Measurements from ENCODE around the gene SIRT6.
A peak's percentile ranks its signal among the peaks of the same experiment; 100 is the strongest.
"Not testable (repeated sequence)": the region's sequence is repeated elsewhere in the genome, so short reads cannot be mapped to it uniquely, and the experiment has no call there.

Gene SIRT6

DNA sequence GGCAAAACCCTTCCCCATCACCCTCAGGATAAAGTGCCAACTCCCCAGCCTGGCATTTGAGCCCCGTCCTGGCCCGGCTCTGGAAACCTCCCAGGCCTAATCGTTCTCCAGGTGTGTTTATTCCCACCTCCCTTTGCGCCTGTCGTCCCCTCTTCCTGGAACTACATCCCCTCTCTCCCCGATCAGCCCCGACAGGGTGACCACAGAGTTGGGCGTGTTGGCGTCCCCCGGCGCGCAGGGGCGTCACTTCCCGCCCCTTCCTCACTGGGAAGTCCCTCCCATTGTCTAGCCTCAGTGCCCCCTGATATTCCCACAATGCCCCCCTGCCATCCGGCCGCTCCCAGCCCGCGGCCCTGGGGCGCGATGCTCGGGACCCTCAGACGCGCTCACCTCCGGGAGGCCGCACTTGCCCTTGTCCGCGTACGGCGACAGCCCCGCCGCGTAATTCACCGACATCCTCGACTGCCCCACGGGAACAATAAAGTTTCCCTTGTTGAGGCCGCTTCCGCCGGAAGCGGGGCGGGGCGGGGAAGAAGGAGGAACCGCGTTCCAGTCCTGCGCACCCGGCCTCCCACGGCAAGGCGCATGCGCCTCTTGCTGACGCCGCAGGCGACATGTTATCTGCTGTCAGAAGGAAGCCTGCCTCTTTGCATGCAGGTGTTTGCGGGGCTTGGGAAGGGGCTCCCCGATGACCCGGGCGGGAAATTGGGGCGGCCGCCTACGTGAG is at the start of gene SIRT6, which contains the start of gene ANKRD24:
SIRT6 (minus strand) TSS at position 480 of the 727 bp plus-strand sequence; CDS start at position 456, 24 bp downstream.
ANKRD24 (plus strand) TSS at position 606 of the 727 bp plus-strand sequence. CDS start 3,737 bp downstream, outside the sequence.
- peak; percentile 91 to 93 (median 93) for DNase-seq (ENCODE audit: low read depth in 3 of 3)

- DNase-seq (ENCODE audit: low read depth in 3 of 3), result not testable (repeated sequence)
Observed at GRCh38 chr19:4232139-4232538, 49.8 kb upstream of the SIRT6 start.

DNA sequence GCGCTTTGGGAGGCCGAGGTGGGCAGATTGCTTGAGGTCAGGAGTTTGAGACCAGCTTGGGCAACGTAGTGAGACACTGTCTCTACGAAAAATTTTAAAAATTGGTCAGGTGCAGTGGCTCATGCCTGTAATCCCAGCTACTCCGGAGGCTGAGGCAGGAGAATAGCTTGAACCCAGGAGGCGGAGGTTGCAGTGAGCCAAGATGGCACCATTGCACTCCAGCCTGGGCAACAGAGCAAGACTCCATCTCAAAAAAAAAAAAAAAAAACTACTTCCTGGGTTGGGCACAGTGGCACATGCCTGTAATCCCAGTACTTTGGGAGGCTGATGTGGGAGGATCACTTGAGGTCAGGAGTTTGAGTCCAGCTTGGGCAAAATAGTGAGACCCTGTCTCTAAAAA is 49.2 kb upstream of the SIRT6 start:
- DNase-seq (ENCODE audit: low read depth in 3 of 3), result not testable (repeated sequence)

DNA sequence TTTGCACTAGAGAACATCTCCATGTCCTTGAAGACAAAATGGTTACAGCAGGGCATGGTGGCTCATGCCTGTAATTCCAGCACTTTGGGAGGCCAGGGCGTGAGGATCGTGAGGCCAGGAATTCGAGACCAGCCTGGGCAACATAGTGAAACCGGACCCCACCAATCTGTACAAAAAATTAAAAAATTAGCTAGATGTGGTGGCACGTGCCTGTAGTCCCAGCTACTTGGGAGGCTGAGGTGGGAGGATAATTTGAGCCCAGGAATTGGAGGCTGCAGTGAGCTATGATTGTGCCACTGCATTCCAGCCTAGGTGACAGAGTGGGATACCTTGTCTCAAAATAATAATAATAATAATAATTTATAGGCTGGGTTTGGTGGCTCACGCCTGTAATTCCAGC is 47.9 kb upstream of the SIRT6 start:
- not testable (repeated sequence) for DNase-seq (ENCODE audit: low read depth in 3 of 3)

DNA sequence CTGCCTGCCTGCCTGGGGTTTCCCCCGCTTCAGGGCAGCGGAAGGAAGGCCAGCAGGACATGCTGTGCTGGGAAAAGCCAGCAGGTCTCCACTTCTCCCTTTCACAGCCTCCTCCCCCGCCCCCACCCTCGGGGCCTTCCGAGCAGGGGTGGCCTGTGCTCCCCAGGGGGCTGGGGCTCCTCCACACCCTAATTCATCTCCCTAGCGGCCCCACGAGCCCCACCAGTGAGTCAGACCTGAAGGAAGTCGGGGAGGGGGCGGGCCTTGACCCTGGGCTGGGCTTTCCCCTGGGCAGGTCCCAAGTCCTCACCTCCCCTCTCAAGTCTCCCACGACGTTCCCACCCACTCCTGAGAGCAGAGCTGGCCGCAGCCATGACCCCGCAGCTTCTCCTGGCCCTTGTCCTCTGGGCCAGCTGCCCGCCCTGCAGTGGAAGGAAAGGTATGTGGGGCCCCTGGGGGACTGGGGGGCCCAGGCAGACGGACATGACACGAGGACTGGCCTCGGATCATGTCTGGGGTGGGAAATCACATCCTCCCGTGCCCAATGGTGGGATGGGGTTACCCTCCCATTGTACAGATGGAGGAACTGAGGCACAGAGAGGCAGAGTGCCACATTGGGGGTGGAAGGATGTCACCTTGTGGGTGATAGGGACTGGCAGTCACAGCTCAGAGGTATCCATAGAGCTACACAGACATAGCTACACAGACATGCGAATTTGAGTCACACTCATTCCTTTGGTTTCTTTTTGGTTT is 47.0 kb upstream of the SIRT6 start, which contains the start of gene EBI3:
EBI3 (plus strand) TSS at position 345 of the 753 bp plus-strand sequence; CDS start at position 373, 28 bp downstream.
- DNase-seq (ENCODE audit: low read depth in 3 of 3), result peak; percentile 33 to 53 (median 44)

- DNase-seq (ENCODE audit: low read depth in 3 of 3), result no peak
Observed at GRCh38 chr19:4228765-4229178, 46.4 kb upstream of the SIRT6 start.

- DNase-seq (ENCODE audit: low read depth in 3 of 3), result no peak
Observed at GRCh38 chr19:4227771-4228170, 45.4 kb upstream of the SIRT6 start.

DNA sequence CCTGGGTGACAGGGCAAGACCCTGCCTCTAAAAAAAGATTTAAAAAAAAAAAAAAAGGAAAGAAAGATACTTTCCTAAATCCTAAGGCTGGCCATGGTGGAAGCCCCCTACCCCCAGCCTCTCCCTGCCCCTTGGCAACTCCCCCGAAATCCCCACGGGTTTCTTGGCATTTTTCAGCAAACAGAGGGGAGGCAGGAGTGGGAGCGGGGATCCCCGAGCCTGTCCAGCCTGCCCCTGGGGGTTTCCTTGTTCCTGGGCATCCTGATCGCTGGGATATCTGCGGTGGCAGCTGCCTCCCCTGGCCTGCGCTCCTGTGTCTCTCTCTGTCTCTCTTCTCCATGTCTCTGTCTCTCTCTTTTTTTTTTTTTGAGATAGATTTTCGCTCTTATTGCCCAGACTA is 43.5 kb upstream of the SIRT6 start:
- DNase-seq (ENCODE audit: low read depth in 3 of 3), result no peak

DNA sequence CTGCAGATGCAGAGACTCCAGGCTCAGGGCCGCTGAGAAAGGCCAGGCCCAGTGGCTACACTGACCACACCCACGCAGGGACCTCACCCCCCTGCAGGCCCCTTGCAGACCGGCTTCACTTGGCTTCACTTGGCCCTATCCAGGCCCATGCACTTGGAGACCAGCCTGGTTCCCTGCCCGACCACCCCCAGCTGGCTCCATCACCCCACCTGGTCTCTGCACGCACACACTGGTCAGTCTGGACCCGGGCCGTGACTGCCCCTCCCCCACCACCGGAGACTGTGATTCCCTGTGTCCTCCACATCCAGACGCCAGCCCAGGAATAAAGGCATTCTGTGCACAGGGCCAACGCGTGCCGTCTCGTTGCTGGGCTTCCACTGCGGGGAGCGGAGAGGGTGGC is 42.1 kb upstream of the SIRT6 start:
- DNase-seq (ENCODE audit: low read depth in 3 of 3), result no peak

GRCh38 chr19:4220188-4220587 is 37.8 kb upstream of the SIRT6 start:
- no peak for DNase-seq (ENCODE audit: low read depth in 3 of 3)

GRCh38 chr19:4218523-4218922 is 36.2 kb upstream of the SIRT6 start:
- not testable (repeated sequence) for DNase-seq (ENCODE audit: low read depth in 3 of 3)

GRCh38 chr19:4217429-4218264 is 35.3 kb upstream of the SIRT6 start:
- DNase-seq (ENCODE audit: low read depth in 3 of 3), result no peak

DNA sequence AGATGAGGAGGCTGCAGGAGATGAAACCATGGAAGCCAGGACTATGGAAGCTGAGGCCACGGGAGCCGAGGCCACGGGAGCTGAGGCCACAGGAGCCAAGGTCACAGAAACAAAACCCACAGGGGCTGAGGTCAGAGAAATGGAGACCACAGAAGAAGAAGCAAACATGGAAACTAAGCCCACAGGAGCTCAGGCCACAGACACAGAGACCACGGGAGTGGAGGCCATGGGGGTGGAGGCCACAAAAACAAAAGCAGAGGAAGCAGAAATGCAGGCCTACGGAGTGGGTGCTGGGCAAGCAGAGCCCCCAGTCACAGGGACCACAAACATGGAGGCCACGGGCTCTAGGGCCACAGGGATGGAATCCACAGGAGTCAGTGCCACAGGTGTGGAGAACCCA is 34.5 kb upstream of the SIRT6 start:
- no peak for DNase-seq (ENCODE audit: low read depth in 3 of 3)

DNA sequence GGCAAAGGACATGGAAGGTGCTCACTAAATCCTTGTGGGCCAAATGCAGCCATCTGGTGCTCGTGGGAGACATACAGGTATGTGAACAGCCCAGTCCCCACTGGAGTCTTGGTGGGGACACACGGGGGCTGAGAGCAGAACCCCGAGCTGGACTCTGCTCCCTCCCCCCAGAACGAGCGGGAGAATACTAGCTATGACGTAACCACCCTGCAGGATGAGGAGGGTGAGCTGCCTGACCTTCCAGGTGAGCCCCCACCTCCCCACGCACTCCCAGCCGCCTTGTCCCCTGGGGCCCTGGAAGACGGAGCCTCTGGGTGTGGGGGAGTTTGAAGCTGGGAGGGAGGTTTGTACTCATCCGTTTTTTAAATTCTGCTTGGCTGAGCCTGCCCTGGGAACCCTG is 33.4 kb upstream of the SIRT6 start:
- no peak for DNase-seq (ENCODE audit: low read depth in 3 of 3)

DNA sequence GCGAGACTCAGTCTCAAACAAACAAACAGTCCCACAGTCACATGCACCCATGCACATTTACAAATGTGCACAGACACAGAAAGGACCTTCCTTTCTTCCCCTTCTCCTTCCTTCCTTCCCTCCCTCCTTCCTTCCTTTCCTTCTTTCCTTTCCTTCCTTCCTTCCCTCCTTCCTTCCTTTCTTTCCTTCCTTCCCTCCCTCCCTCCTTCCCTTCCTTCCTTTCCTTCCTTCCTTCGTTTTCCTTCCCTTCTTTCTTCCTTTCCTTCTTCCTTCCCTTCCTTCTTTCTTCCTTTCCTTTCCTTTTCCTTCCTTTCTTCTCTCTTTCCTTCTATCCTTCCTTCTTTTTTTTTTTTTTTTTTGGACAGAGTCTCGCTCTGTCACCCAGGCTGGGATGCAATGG is 30.8 kb upstream of the SIRT6 start:
- no peak for DNase-seq (ENCODE audit: low read depth in 3 of 3)

GRCh38 chr19:4210166-4210731 is 27.9 kb upstream of the SIRT6 start:
- DNase-seq (ENCODE audit: low read depth in 3 of 3), result no peak

DNA sequence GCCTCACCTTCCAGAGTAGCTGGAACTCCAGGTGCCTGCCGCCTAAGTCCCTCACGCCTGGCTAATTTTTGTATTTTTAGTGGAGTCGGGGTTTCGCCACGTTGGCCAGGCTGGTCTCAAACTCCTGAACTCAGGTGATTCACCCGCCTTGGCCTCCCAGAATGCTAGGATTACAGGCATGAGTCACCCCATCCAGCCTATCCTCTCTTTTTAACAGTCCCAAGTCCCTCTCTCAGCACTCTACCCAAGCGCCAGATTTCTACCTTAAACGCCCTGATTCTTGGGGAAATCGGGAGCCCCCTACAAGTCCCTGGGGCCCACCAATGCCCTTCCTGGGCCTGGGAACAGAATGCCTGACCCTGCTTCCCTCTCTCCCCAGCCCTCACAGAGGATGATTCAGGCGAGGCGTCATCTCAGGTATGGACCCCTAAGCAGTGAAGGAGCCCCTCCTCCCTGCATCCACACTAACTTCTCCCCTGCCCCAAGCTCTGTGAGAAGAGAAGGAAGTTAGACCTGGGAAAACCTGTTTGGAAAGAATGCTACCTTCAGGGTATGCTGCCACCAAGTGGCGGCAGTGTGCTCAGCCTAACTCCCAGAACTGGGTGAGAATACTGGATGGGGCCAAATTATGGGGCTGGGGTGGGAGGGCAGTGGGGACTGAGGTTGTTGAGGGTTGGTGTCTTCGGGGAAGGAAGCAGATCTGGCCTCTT is 26.2 kb upstream of the SIRT6 start:
- DNase-seq (ENCODE audit: low read depth in 3 of 3), result no peak

DNA sequence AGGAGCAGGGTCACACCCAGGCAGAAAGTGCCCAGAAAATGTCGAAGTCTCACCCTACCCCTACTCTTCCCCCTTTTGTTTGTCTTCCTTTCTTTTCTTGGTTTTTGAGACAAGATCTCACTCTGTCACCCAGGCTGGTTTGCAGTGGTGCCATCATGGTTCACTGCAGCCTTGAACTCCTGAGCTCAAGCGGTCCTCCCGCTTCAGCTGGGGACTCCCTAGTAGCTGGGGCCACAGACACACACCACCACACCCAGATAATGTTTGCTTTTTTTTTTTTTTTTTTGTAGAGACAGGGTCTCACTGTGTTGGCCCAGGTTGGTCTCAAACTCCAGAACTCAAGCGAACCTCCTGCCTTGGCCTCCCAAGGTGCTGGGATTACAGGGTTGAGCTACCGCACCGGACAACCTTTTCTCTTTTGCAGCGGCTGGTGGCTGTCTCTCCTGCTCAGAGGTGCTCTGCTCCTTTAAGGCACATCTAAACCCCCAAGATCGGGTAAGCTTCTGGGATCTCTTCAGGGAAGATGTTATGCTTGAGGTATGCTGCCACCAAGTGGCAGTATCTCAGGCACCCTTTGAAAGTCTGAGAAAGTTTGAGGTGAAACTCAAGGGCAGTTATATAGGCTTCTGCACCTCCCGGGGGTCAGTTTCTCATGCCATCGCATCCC is 24.6 kb upstream of the SIRT6 start:
- DNase-seq (ENCODE audit: low read depth in 3 of 3), result no peak

- no peak for DNase-seq (ENCODE audit: low read depth in 3 of 3)
Observed at GRCh38 chr19:4201798-4202197, 19.4 kb upstream of the SIRT6 start.

- DNase-seq (ENCODE audit: low read depth in 3 of 3), result no peak
Observed at GRCh38 chr19:4200940-4201542, 18.7 kb upstream of the SIRT6 start.

Measured in stimulated activated CD4-positive, alpha-beta T cell treated with anti-CD3 and anti-CD28 coated beads, TNF-alpha, amount 100 ng/mL, for 48 hours (primary cell).